Measurements from ENCODE around the gene FTO.

The FTO gene

GRCh38 chr16:53785916-53786315 lies 82.0 kb downstream of the FTO start:
- in situ Hi-C loops (cut with HindIII; ENCODE audit: low pct_ligation_motif_present, low sequenced_read_pairs) = no loop called here
- Histone ChIP-seq H3K27me3 (replicated peaks) (no peaks in the 10 kb centered on the region), H3K4me3 (ENCODE audit: low read depth, low read length) (no peak overlapping the region), H3K27ac (no peak overlapping the region), H3K36me3 (replicated peaks) (no peaks in the 10 kb centered on the region)
- no peak for TF ChIP-seq CTCF (IDR thresholded peaks at IDR 0.05; ENCODE audit: low read depth, low read length, missing control alignments)
- no peak for DNase-seq

GRCh38 chr16:53787423-53787822 lies 83.5 kb downstream of the FTO start:
- no peak overlapping the region for H3K27ac ChIP-seq
- H3K27me3 ChIP-seq (replicated peaks) = no peaks in the 10 kb centered on the region
- TF ChIP-seq CTCF (IDR thresholded peaks at IDR 0.05; ENCODE audit: low read depth, low read length, missing control alignments) = no peak
- DNase-seq = no peak
- in situ Hi-C loops (cut with HindIII; ENCODE audit: low pct_ligation_motif_present, low sequenced_read_pairs) = no loop called here
- no peaks in the 10 kb centered on the region for H3K36me3 ChIP-seq (replicated peaks)
- H3K4me3 ChIP-seq (ENCODE audit: low read depth, low read length) = no peak overlapping the region

- no peak for TF ChIP-seq CTCF (IDR thresholded peaks at IDR 0.05; ENCODE audit: low read depth, low read length, missing control alignments)
- DNase-seq = peak; percentile 66
- in situ Hi-C loops (cut with HindIII; ENCODE audit: low pct_ligation_motif_present, low sequenced_read_pairs) = no loop called here
Measured at GRCh38 chr16:53789137-53789536, 85.2 kb downstream of the FTO start.

GRCh38 chr16:53792161-53792951 lies 88.4 kb downstream of the FTO start:
- no peak overlapping the region for H3K27ac ChIP-seq
- no peaks in the 10 kb centered on the region for H3K36me3 ChIP-seq (replicated peaks)
- in situ Hi-C loops (cut with HindIII; ENCODE audit: low pct_ligation_motif_present, low sequenced_read_pairs) = no loop called here
- no peak for TF ChIP-seq CTCF (IDR thresholded peaks at IDR 0.05; ENCODE audit: low read depth, low read length, missing control alignments)
- H3K27me3 ChIP-seq (replicated peaks) = no peaks in the 10 kb centered on the region
- H3K4me3 ChIP-seq (ENCODE audit: low read depth, low read length) = no peak overlapping the region
- DNase-seq = no peak

More at GRCh38 chr16:53789137-53789536, 85.2 kb downstream of the FTO start:
- no peaks in the 10 kb centered on the region for H3K27me3 ChIP-seq (replicated peaks)
- no peak overlapping the region for H3K4me3 ChIP-seq (ENCODE audit: low read depth, low read length)
- H3K27ac ChIP-seq = no peak overlapping the region
- no peaks in the 10 kb centered on the region for H3K36me3 ChIP-seq (replicated peaks)

GRCh38 chr16:53803451-53803850 lies 99.5 kb downstream of the FTO start:
- H3K4me3 ChIP-seq (ENCODE audit: low read depth, low read length) = no peak overlapping the region
- in situ Hi-C loops (cut with HindIII; ENCODE audit: low pct_ligation_motif_present, low sequenced_read_pairs) = no loop called here
- no peaks in the 10 kb centered on the region for H3K36me3 ChIP-seq (replicated peaks)
- no peak for DNase-seq
- no peak overlapping the region for H3K27ac ChIP-seq
- no peaks in the 10 kb centered on the region for H3K27me3 ChIP-seq (replicated peaks)
- TF ChIP-seq CTCF (IDR thresholded peaks at IDR 0.05; ENCODE audit: low read depth, low read length, missing control alignments) = no peak

- no peak for DNase-seq
- no peaks in the 10 kb centered on the region for H3K36me3 ChIP-seq (replicated peaks)
- no peak overlapping the region for H3K27ac ChIP-seq
- H3K4me3 ChIP-seq (ENCODE audit: low read depth, low read length) = no peak overlapping the region
- no peaks in the 10 kb centered on the region for H3K27me3 ChIP-seq (replicated peaks)
- in situ Hi-C loops (cut with HindIII; ENCODE audit: low pct_ligation_motif_present, low sequenced_read_pairs) = no loop called here
- no peak for TF ChIP-seq CTCF (IDR thresholded peaks at IDR 0.05; ENCODE audit: low read depth, low read length, missing control alignments)
Measured at GRCh38 chr16:53803998-53804397, 100.0 kb downstream of the FTO start.

Measured in brain microvascular endothelial cell (primary cell).